ENCODE data around the gene PTTG1. TPM values are rescaled to one million over a fixed set of nuclear protein-coding genes. Genes with fewer than 3 reads are reported as not detected.

PTTG1 gene
- total and polyA plus RNA-seq, 12 donors, result 2.2 to 56.3 (median 6.0) TPM

- no peaks in the 10 kb centered on the region for H3K36me3 ChIP-seq (replicated peaks in 1 of 2)
- peaks cover 6% of the 10 kb centered on the region for H3K27me3 ChIP-seq
- no peaks in the 10 kb centered on the region for H3K4me1 ChIP-seq (replicated peaks in 1 of 2)
- 93 to 97% (median 96%) methylated on average over 4 of the region's 4 CpGs for WGBS, 4 donors
- H3K4me3 ChIP-seq, result no peak overlapping the region
- TF ChIP-seq CTCF (IDR thresholded peaks at IDR 0.05) (no peak), POLR2A (IDR thresholded peaks at IDR 0.05) (no peak)
- no peak for DNase-seq
- H3K27ac ChIP-seq, result no peak overlapping the region
- intact Hi-C loops (cut with DNase I), result no loop called here
- H3K9me3 ChIP-seq (replicated peaks in 1 of 3), result no peaks in the 10 kb centered on the region
Measured at GRCh38 chr5:160432196-160432595, 10.5 kb downstream of the PTTG1 start.

- TF ChIP-seq CTCF (IDR thresholded peaks at IDR 0.05), result no peak
- no peak for TF ChIP-seq POLR2A (IDR thresholded peaks at IDR 0.05)
- intact Hi-C loops (cut with DNase I), result no loop called here
Measured at GRCh38 chr5:160432787-160433186, 11.1 kb downstream of the PTTG1 start.

GRCh38 chr5:160434022-160434531 is 12.4 kb downstream of the PTTG1 start:
- Histone ChIP-seq H3K36me3 (replicated peaks in 1 of 2) (no peaks in the 10 kb centered on the region), H3K27ac (no peak overlapping the region), H3K9me3 (replicated peaks in 1 of 3) (no peaks in the 10 kb centered on the region), H3K4me3 (no peak overlapping the region), H3K4me1 (replicated peaks in 1 of 2) (peaks cover 4 to 7% of the 10 kb centered on the region in 2 donors), H3K27me3 (peaks cover 6% of the 10 kb centered on the region)
- WGBS, 4 donors, result 62 to 75% (median 70%) methylated on average over 8 to 9 of the region's 9 CpGs
- DNase-seq, result no peak
- TF ChIP-seq CTCF (IDR thresholded peaks at IDR 0.05) (no peak), POLR2A (IDR thresholded peaks at IDR 0.05) (no peak)
- intact Hi-C loops (cut with DNase I), result no loop called here

More at GRCh38 chr5:160432787-160433186, 11.1 kb downstream of the PTTG1 start:
- Histone ChIP-seq H3K4me3 (no peak overlapping the region), H3K9me3 (replicated peaks in 1 of 3) (no peaks in the 10 kb centered on the region), H3K4me1 (replicated peaks in 1 of 2) (no peaks in the 10 kb centered on the region), H3K27ac (no peak overlapping the region), H3K36me3 (replicated peaks in 1 of 2) (no peaks in the 10 kb centered on the region), H3K27me3 (peaks cover 6% of the 10 kb centered on the region)
- 84 to 97% (median 91%) methylated on average over 7 of the region's 7 CpGs for WGBS, 4 donors
- no peak for DNase-seq

GRCh38 chr5:160435532-160435931 is 13.9 kb downstream of the PTTG1 start:
- intact Hi-C loops (cut with DNase I), result no loop called here
- Histone ChIP-seq H3K27me3 (peaks cover 6% of the 10 kb centered on the region), H3K4me1 (replicated peaks in 1 of 2) (peaks cover 4 to 7% of the 10 kb centered on the region in 2 donors), H3K36me3 (replicated peaks in 1 of 2) (no peaks in the 10 kb centered on the region), H3K4me3 (no peak overlapping the region), H3K27ac (no peak overlapping the region), H3K9me3 (replicated peaks in 1 of 3) (no peaks in the 10 kb centered on the region)
- DNase-seq, result no peak
- no peak for TF ChIP-seq CTCF (IDR thresholded peaks at IDR 0.05)
- no peak for TF ChIP-seq POLR2A (IDR thresholded peaks at IDR 0.05)
- 63 to 84% (median 71%) methylated on average over 1 of the region's 1 CpG for WGBS, 4 donors
